C4-2B (cell line): ENCODE measurements around the gene PAM.

Experiments used
- ZFX ChIP-seq: fragments of 450-650 bp; IDR thresholded peaks from 2 replicates; pipeline ENCODE4 v1.6.1; 2017
- TF ChIP-seq, protein P1 (sequence below): fragments of 450-650 bp; conservative IDR thresholded peaks from 2 replicates; pipeline ENCODE4 v1.5.1; 2017; ENCODE audit warnings: mild to moderate bottlenecking

DNA sequence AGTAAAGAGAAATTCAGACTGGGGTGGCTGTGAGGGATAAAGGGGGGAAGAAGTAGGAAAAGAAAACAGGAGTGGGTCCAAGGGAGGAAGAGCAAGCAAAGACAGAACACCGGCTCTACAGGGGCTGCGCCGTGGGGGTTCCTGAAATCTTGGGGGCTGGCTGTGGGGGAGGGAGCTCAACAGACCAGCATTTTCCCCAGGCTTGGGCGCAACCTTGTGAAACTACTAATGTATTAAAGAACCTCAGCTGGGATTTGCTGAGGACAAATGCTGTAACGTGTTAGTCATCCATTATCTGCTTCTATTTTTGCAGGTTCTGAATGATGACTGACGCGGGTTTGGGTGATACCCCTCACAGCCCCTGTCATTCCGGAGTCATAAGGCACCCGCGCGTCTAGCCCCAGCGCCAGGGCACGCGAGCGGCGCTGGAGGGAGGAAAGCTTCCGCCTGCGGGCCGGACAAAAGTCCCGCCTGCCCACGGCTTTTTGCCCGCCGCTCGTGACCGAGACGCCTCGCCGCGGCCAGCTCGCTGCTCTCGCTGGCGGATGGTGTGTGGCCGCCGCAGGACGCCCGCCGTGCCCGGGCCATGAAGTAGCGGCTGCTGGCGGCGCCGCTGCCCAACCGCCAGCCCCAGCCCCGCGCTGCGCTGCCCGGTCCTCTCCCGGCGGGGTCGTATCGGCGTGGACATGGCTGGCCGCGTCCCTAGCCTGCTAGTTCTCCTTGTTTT is 110.6 kb downstream of the PAM start:
- TF ChIP-seq, protein P1, sequence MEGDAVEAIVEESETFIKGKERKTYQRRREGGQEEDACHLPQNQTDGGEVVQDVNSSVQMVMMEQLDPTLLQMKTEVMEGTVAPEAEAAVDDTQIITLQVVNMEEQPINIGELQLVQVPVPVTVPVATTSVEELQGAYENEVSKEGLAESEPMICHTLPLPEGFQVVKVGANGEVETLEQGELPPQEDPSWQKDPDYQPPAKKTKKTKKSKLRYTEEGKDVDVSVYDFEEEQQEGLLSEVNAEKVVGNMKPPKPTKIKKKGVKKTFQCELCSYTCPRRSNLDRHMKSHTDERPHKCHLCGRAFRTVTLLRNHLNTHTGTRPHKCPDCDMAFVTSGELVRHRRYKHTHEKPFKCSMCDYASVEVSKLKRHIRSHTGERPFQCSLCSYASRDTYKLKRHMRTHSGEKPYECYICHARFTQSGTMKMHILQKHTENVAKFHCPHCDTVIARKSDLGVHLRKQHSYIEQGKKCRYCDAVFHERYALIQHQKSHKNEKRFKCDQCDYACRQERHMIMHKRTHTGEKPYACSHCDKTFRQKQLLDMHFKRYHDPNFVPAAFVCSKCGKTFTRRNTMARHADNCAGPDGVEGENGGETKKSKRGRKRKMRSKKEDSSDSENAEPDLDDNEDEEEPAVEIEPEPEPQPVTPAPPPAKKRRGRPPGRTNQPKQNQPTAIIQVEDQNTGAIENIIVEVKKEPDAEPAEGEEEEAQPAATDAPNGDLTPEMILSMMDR, result no peak
- no peak for TF ChIP-seq ZFX
